H9 (cell line): ENCODE results near the gene RPL28. TPM values are rescaled to one million over a fixed set of nuclear protein-coding genes. Genes with fewer than 3 reads are reported as not detected.

Experiments
- DNase-seq: peaks from one replicate; pipeline ENCODE4 v3.0.0-alpha.2; 2017
- H2AFZ ChIP-seq: one replicate; pipeline ENCODE4 v1.6.1; 2013; ENCODE audit warnings: mild to moderate bottlenecking, low read length, control low read depth, moderate library complexity
- H2AK5ac ChIP-seq: 2 replicates; pipeline ENCODE4 v1.6.1; 2013; ENCODE audit warnings: low read length, control low read depth, mixed read lengths; ENCODE audit not compliant: insufficient read length
- H2BK120ac ChIP-seq: one replicate; pipeline ENCODE4 v1.6.1; 2013; ENCODE audit warnings: low read depth, mild to moderate bottlenecking, low read length, control low read depth, inconsistent platforms; ENCODE audit not compliant: poor library complexity, severe bottlenecking
- H2BK12ac ChIP-seq: 2 replicates; pipeline ENCODE4 v1.6.1; 2013; ENCODE audit warnings: low read length, control low read depth, mixed read lengths, low read depth; ENCODE audit not compliant: insufficient read length
- H2BK15ac ChIP-seq: 2 replicates; pipeline ENCODE4 v1.6.1; 2013; ENCODE audit warnings: low read depth, low read length, control low read depth
- H2BK20ac ChIP-seq: one replicate; pipeline ENCODE4 v1.6.1; 2013; ENCODE audit warnings: low read depth, mild to moderate bottlenecking, low read length, control low read depth, inconsistent platforms; ENCODE audit not compliant: poor library complexity, severe bottlenecking
- H2BK5ac ChIP-seq: 2 replicates; pipeline ENCODE4 v1.6.1; 2013; ENCODE audit warnings: low read length, control low read depth, mixed read lengths; ENCODE audit not compliant: insufficient read length
- H3K14ac ChIP-seq: 2 replicates; pipeline ENCODE4 v1.6.1; 2013; ENCODE audit warnings: low read length, control low read depth; ENCODE audit not compliant: insufficient read depth
- H3K18ac ChIP-seq: 2 replicates; pipeline ENCODE4 v1.6.1; 2013; ENCODE audit warnings: low read depth, mild to moderate bottlenecking, mixed read lengths, low read length, control low read depth; ENCODE audit not compliant: insufficient read length
- H3K23ac ChIP-seq: 2 replicates; pipeline ENCODE4 v1.6.1; 2013; ENCODE audit warnings: low read length, control low read depth, mixed read lengths, low read depth; ENCODE audit not compliant: insufficient read length
- H3K23me2 ChIP-seq: 2 replicates; pipeline ENCODE4 v1.6.1; 2013; ENCODE audit warnings: low read depth, mild to moderate bottlenecking, mixed read lengths, low read length, control low read depth; ENCODE audit not compliant: insufficient read length, poor library complexity, severe bottlenecking
- H3K27ac ChIP-seq: 2 replicates; pipeline ENCODE4 v1.5.1; 2013; ENCODE audit warnings: low read length, control low read depth, mixed read lengths, low read depth; ENCODE audit not compliant: insufficient read length
- H3K27me3 ChIP-seq: 2 replicates; pipeline ENCODE4 v1.6.1; 2013; ENCODE audit warnings: low read length, control low read depth, inconsistent platforms; ENCODE audit not compliant: insufficient read depth
- H3K4ac ChIP-seq: 2 replicates; pipeline ENCODE4 v1.6.1; 2013; ENCODE audit warnings: low read depth, mild to moderate bottlenecking, control low read depth, inconsistent platforms, low read length, moderate library complexity
- H3K4me1 ChIP-seq: 2 replicates; pipeline ENCODE4 v1.6.1; 2013; ENCODE audit warnings: low read length, control low read depth, inconsistent platforms; ENCODE audit not compliant: insufficient read depth
- H3K4me2 ChIP-seq: 2 replicates; pipeline ENCODE4 v1.6.1; 2013; ENCODE audit warnings: low read length, control low read depth, mixed read lengths; ENCODE audit not compliant: insufficient read length, insufficient read depth
- H3K56ac ChIP-seq: 2 replicates; pipeline ENCODE4 v1.6.1; 2013; ENCODE audit warnings: low read depth, mild to moderate bottlenecking, mixed read lengths, low read length, control low read depth; ENCODE audit not compliant: insufficient read length
- H3K79me1 ChIP-seq: 2 replicates; pipeline ENCODE4 v1.6.1; 2013; ENCODE audit warnings: low read depth, mild to moderate bottlenecking, moderate library complexity, low read length, control low read depth, inconsistent platforms; ENCODE audit not compliant: insufficient read depth, poor library complexity, severe bottlenecking
- H3K79me2 ChIP-seq: 2 replicates; pipeline ENCODE4 v1.6.1; 2013; ENCODE audit warnings: low read length, control low read depth, inconsistent platforms; ENCODE audit not compliant: insufficient read depth
- H3K9ac ChIP-seq: 2 replicates; pipeline ENCODE4 v1.6.1; 2013; ENCODE audit warnings: low read length, control low read depth, mixed read lengths; ENCODE audit not compliant: insufficient read length; ENCODE audit errors: extremely low read depth
- H3K9me3 ChIP-seq: one replicate; pipeline ENCODE4 v1.6.1; 2013; ENCODE audit warnings: low read depth, low read length, inconsistent platforms; ENCODE audit not compliant: control insufficient read depth
- H3T11ph ChIP-seq: one replicate; pipeline ENCODE4 v1.6.1; 2013; ENCODE audit warnings: mild to moderate bottlenecking, low read length, control low read depth, inconsistent platforms
- H4K20me1 ChIP-seq: one replicate; pipeline ENCODE4 v1.6.1; 2013; ENCODE audit not compliant: control insufficient read depth, insufficient read length, insufficient read depth
- H4K5ac ChIP-seq: 2 replicates; pipeline ENCODE4 v1.6.1; 2013; ENCODE audit warnings: low read depth, mild to moderate bottlenecking, mixed read lengths, low read length, control low read depth; ENCODE audit not compliant: insufficient read length
- H4K8ac ChIP-seq: replicated peaks from 2 replicates; pipeline ENCODE4 v1.6.1; 2013; ENCODE audit warnings: low read length, control low read depth, mixed read lengths, low read depth; ENCODE audit not compliant: insufficient read length
- H4K91ac ChIP-seq: 2 replicates; pipeline ENCODE4 v1.6.1; 2013; ENCODE audit warnings: low read depth, mild to moderate bottlenecking, moderate library complexity, mixed read lengths, low read length, control low read depth; ENCODE audit not compliant: insufficient read length
- H3K27ac Mint-ChIP-seq, 3 experiments: 2 replicates in 2 of 3; 3 replicates in 1 of 3; pipeline ENCODE4 v1.8.0; 2020 to 2021; ENCODE audit warnings: mixed read lengths in 3 of 3, mild to moderate bottlenecking in 1 of 3, moderate library complexity in 1 of 3
- H3K27me3 Mint-ChIP-seq: 2 replicates; pipeline ENCODE4 v1.8.0; 2021; ENCODE audit warnings: low read depth, mild to moderate bottlenecking, moderate library complexity, mixed read lengths
- H3K36me3 Mint-ChIP-seq, 3 experiments: 2 replicates in 2 of 3; 3 replicates in 1 of 3; pipeline ENCODE4 v1.8.0; 2020 to 2021; ENCODE audit warnings: low read depth in 3 of 3, mixed read lengths in 3 of 3; ENCODE audit not compliant: insufficient read depth in 1 of 3
- H3K4me1 Mint-ChIP-seq, 2 experiments: 2 replicates each; pipeline ENCODE4 v1.8.0; 2020; ENCODE audit warnings: mixed read lengths in 2 of 2
- H3K4me3 Mint-ChIP-seq, 2 experiments: 2 replicates in 1 of 2; 3 replicates in 1 of 2; pipeline ENCODE4 v1.8.0; 2020 to 2021; ENCODE audit warnings: mild to moderate bottlenecking in 2 of 2, mixed read lengths in 2 of 2, moderate library complexity in 1 of 2
- H3K9me3 Mint-ChIP-seq, 2 experiments: 2 replicates in 1 of 2; 3 replicates in 1 of 2; pipeline ENCODE4 v1.8.0; 2020; ENCODE audit warnings: mild to moderate bottlenecking in 2 of 2, mixed read lengths in 2 of 2, moderate library complexity in 1 of 2
- CTCF ChIP-seq: fragments of 200-600 bp; sonication (generic); conservative IDR thresholded peaks from 3 replicates; pipeline ENCODE4 v1.8.0; 2021; ENCODE audit warnings: antibody characterized with exemption, mild to moderate bottlenecking
- WGBS: extraction: QIAGEN DNeasy Blood & Tissue Kit; methylation state at CpG from one replicate; pipeline ENCODE4 v1.1.7; 2013; ENCODE audit warnings: missing lambda C conversion rate, low lambda C conversion rate, mixed read lengths; ENCODE audit not compliant: insufficient read length; ENCODE audit errors: extremely low coverage; 5-methylcytosine and 5-hydroxymethylcytosine counted together
- long read RNA-seq: library from polyadenylated mRNA; unstranded; transcript quantifications from one replicate; pipeline ENCODE4 v2.0.0, GENCODE V29; 2020
- total RNA-seq: library from RNA; stranded (reverse); gene quantifications from 2 replicates; pipeline ENCODE4 v1.2.1, GENCODE V29; 2021

RPL28 gene
- total RNA-seq: 2,076 and 2,130 TPM in 2 replicates
- long read RNA-seq, full-length matches to known transcripts: 585 of 613 reads
- long read RNA-seq, partial matches to known transcripts: 2 of 613 reads
- long read RNA-seq, other reads (novel, unspliced or antisense): 26 of 613 reads

GRCh38 chr19:55385724-55386492, at the start of gene RPL28:
RPL28 (plus strand) TSS chr19:55385932; CDS start chr19:55386358, 426 bp downstream.
- Histone ChIP-seq H3K4me2 (peak within 1 kb of the TSS; percentile 87), H2AK5ac (no peak within 1 kb of the TSS), H3K9me3 (no peaks in the 10 kb centered on the region), H2BK120ac (no peak within 1 kb of the TSS), H2BK12ac (no peak within 1 kb of the TSS), H3K4ac (no peak within 1 kb of the TSS), H3K27me3 (peaks cover 2% of the 10 kb centered on the region; the same call in 1 of the 2 replicates), H2BK20ac (no peak within 1 kb of the TSS), H2BK15ac (no peak within 1 kb of the TSS), H2BK5ac (no peak within 1 kb of the TSS), H3K23me2 (peaks cover 28% of the 10 kb centered on the region), H4K5ac (no peak within 1 kb of the TSS), H3K14ac (peak within 1 kb of the TSS; percentile 84), H3K56ac (no peak within 1 kb of the TSS), H3K4me1 (peaks cover 8% of the 10 kb centered on the region), H3K18ac (peak within 1 kb of the TSS; percentile 80), H2AFZ (peak within 1 kb of the TSS; percentile 99), H4K8ac (no peak within 1 kb of the TSS), H3K23ac (no peak within 1 kb of the TSS), H3K27ac (peak within 1 kb of the TSS; percentile 82), H3K79me1 (peaks cover 15% of the 10 kb centered on the region), H3K9ac (peak within 1 kb of the TSS; percentile 94), H3T11ph (no peak within 1 kb of the TSS), H3K79me2 (peaks cover 17% of the 10 kb centered on the region; the same call in 1 of the 2 replicates), H4K91ac (no peak within 1 kb of the TSS), H4K20me1 (peaks cover 3% of the 10 kb centered on the region)
- WGBS: no CpG with 5 or more reads among the region's 68 CpGs
- peaks cover 2 to 3% of the 10 kb centered on the region in 2 experiments; a peak in 2 of 5 replicates for H3K9me3 Mint-ChIP-seq
- peaks cover 19% of the 10 kb centered on the region for H3K27me3 Mint-ChIP-seq
- peaks cover 40 to 53% (median 50%) of the 10 kb centered on the region in 3 experiments for H3K36me3 Mint-ChIP-seq
- peak; percentile 98 for DNase-seq
- TF ChIP-seq CTCF: no peak
- H3K4me1 Mint-ChIP-seq: peaks cover 45 to 57% of the 10 kb centered on the region in 2 experiments
- H3K4me3 Mint-ChIP-seq: peak within 1 kb of the TSS; percentile 98 to 100
- peak within 1 kb of the TSS; percentile 98 to 99 (median 99) for H3K27ac Mint-ChIP-seq
